Transverse colon (tissue), 4 donors: ENCODE results near the gene LRRC42. TPM values are rescaled to one million over a fixed set of nuclear protein-coding genes. Genes with fewer than 3 reads are reported as not detected.

Experiments used
- DNase-seq: peaks from one replicate; pipeline ENCODE4 v3.0.0-alpha.2; 2019
- H3K27ac ChIP-seq, 4 donors: fragments of 200-600 bp; sonication (generic); 2 replicates each; pipeline ENCODE4 v1.5.1; 2016 to 2018; ENCODE audit warnings: inconsistent platforms in 4 of 4
- H3K27me3 ChIP-seq: fragments of 200-600 bp; sonication (generic); 2 replicates; pipeline ENCODE4 v1.5.1; 2017; ENCODE audit warnings: inconsistent platforms
- H3K36me3 ChIP-seq, 4 donors: fragments of 200-600 bp; sonication (generic); 2 replicates each; pipeline ENCODE4 v1.5.1; 2017 to 2019; ENCODE audit warnings: inconsistent platforms in 4 of 4
- H3K4me1 ChIP-seq, 4 donors: fragments of 200-600 bp; sonication (generic); 2 replicates each; pipeline ENCODE4 v1.5.1; 2017 to 2020; ENCODE audit warnings: inconsistent platforms in 4 of 4
- H3K4me3 ChIP-seq, 4 donors: fragments of 200-600 bp; sonication (generic); 1 replicate in 1 of 4; 2 replicates in 3 of 4; pipeline versions ENCODE4 v1.5.1 to v1.6.1; 2017 to 2019; ENCODE audit warnings: inconsistent platforms in 4 of 4
- H3K9me3 ChIP-seq, 2 donors: fragments of 200-600 bp; sonication (generic); 2 replicates each; pipeline ENCODE4 v1.5.1; 2017 to 2019; ENCODE audit warnings: inconsistent platforms in 2 of 2
- EP300 ChIP-seq: sonication (generic); formaldehyde crosslinking; IDR thresholded peaks from one replicate; pipeline ENCODE4 v1.6.1; 2017; ENCODE audit warnings: antibody characterized with exemption, low read depth
- POLR2A ChIP-seq: fragments of 450-650 bp; IDR thresholded peaks from one replicate; pipeline ENCODE4 v1.6.1; 2016; ENCODE audit warnings: antibody characterized with exemption, mild to moderate bottlenecking, moderate library complexity
- POLR2AphosphoS5 ChIP-seq, 3 donors: sonication (generic); formaldehyde crosslinking; IDR thresholded peaks; one replicate each; pipeline ENCODE4 v1.6.1; 2016; ENCODE audit warnings: antibody characterized with exemption in 3 of 3
- WGBS, 2 donors: methylation state at CpG; one replicate each; pipeline ENCODE4 v1.1.5; 2018; ENCODE audit warnings: low coverage in 1 of 2; 5-methylcytosine and 5-hydroxymethylcytosine counted together
- in situ Hi-C, 4 donors: fragments of 200-750 bp; cut with MboI; loops; one replicate each; pipeline versions ENCODE4 v1.15.0 to v1.15.1; 2017; ENCODE audit warnings: low sequenced_read_pairs in 3 of 4, low pct_ligation_motif_present in 1 of 4, low pct_unique_long_range_greater_than_20kb in 1 of 4
- intact Hi-C: fragments of 100-400 bp; cut with DNase I; formaldehyde crosslinking; loops from one replicate; pipeline ENCODE4 v1.15.1; 2023; ENCODE audit warnings: low total_unique reads
- total RNA-seq, 4 donors: library from RNA; depleted of rRNA; stranded (reverse); fragments of >200 nt; gene quantifications; one replicate each; pipeline ENCODE4 v1.1.0, GENCODE V29; 2016
- TF ChIP-seq, protein P1 (sequence below), 5 experiments: fragments of 200-600 bp in 3 of 5; fragments of 450-650 bp in 2 of 5; sonication (generic) in 3 of 5; IDR thresholded peaks; 1 replicate in 2 of 5; 2 replicates in 3 of 5; pipeline ENCODE4 v1.5.1; 2016 to 2017; ENCODE audit warnings: antibody characterized with exemption in 5 of 5, inconsistent platforms in 3 of 5, mild to moderate bottlenecking in 2 of 5, moderate library complexity in 1 of 5

Gene LRRC42
- total RNA-seq, 4 donors from 2014 or later = 4.4 to 24.7 (median 17.5) TPM

DNA sequence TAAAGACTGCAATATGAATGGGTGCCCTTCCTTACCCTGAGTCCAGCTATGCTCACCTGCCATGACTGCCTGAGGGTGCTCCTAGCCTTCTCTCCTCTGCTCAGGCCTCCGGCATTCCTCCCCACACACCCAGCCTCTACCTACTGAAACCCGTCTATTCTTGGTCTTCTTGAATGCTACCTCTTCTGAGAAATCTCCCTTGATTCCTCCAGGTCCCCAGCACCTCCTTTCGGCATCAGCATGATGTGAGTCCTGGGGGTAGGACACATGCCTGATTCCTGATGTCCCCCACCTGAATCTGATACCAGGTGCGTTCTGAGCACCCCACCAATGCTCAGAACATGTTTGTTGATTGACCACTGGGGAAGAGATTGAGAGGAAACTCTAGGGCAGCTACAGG is 63.3 kb downstream of the LRRC42 start:
- in situ Hi-C loops (no loop called here), intact Hi-C loops (no loop called here)
- no peak for DNase-seq
- no peak overlapping the region for H3K27ac ChIP-seq
- TF ChIP-seq POLR2AphosphoS5 (IDR thresholded peaks at IDR 0.05) (no peak), EP300 (no peak), POLR2A (no peak)
- TF ChIP-seq, protein P1, sequence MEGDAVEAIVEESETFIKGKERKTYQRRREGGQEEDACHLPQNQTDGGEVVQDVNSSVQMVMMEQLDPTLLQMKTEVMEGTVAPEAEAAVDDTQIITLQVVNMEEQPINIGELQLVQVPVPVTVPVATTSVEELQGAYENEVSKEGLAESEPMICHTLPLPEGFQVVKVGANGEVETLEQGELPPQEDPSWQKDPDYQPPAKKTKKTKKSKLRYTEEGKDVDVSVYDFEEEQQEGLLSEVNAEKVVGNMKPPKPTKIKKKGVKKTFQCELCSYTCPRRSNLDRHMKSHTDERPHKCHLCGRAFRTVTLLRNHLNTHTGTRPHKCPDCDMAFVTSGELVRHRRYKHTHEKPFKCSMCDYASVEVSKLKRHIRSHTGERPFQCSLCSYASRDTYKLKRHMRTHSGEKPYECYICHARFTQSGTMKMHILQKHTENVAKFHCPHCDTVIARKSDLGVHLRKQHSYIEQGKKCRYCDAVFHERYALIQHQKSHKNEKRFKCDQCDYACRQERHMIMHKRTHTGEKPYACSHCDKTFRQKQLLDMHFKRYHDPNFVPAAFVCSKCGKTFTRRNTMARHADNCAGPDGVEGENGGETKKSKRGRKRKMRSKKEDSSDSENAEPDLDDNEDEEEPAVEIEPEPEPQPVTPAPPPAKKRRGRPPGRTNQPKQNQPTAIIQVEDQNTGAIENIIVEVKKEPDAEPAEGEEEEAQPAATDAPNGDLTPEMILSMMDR (IDR thresholded peaks at IDR 0.05) = no peak
- H3K36me3 ChIP-seq = no peaks in the 10 kb centered on the region
- H3K4me3 ChIP-seq = no peak overlapping the region
- no peaks in the 10 kb centered on the region for H3K27me3 ChIP-seq
- 90% methylated on average over 4 of the region's 4 CpGs; no CpG with 5 or more reads in 1 of the 2 donors for WGBS, 2 donors
- H3K4me1 ChIP-seq = no peaks in the 10 kb centered on the region
- no peaks in the 10 kb centered on the region for H3K9me3 ChIP-seq

DNA sequence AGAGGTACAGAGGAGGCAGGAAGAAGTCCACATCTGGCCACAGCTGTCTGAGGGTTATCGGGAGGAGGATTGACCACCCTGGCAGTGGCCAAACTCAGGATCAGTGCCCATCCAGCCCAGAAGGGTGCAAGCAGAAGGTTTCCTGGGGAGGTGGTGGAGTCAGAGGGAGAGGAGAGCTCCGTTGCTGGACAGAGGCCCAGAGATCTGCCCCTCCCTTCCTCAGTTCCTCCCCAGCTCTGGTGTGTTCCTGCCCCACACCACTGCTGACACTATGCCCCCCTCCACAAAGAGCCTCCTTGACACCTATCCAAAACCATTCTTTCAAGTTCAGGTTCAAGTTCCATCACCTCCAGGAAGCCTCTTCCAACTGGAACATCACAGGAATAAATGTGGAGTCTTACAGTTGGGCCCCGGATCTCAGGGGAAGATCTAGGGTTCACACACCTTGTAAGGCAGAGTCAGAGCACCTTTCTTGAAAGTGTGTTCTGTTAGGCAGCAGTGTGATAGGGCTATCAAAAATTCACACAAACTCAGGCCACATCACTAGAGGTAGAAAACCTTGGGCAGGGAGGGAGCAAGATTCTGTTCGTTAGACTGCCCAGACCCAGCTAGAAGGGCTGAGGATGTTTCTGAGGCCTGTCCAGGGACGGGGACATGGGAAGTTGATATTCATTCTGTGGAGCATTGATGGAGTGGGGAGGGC is 64.4 kb downstream of the LRRC42 start:
- intact Hi-C loops = no loop called here
- Histone ChIP-seq H3K4me3 (no peak overlapping the region), H3K4me1 (peaks cover 0 to under 1% (median 0%) of the 10 kb centered on the region in 4 donors), H3K27ac (no peak overlapping the region), H3K36me3 (no peaks in the 10 kb centered on the region), H3K27me3 (no peaks in the 10 kb centered on the region), H3K9me3 (no peaks in the 10 kb centered on the region)
- TF ChIP-seq, protein P1 (IDR thresholded peaks at IDR 0.05) = no peak
- TF ChIP-seq POLR2A (no peak), POLR2AphosphoS5 (IDR thresholded peaks at IDR 0.05) (no peak), EP300 (no peak)
- in situ Hi-C loops = no loop called here
- DNase-seq = no peak
- 64 to 86% methylated on average over 1 to 5 of the region's 5 CpGs for WGBS, 2 donors

DNA sequence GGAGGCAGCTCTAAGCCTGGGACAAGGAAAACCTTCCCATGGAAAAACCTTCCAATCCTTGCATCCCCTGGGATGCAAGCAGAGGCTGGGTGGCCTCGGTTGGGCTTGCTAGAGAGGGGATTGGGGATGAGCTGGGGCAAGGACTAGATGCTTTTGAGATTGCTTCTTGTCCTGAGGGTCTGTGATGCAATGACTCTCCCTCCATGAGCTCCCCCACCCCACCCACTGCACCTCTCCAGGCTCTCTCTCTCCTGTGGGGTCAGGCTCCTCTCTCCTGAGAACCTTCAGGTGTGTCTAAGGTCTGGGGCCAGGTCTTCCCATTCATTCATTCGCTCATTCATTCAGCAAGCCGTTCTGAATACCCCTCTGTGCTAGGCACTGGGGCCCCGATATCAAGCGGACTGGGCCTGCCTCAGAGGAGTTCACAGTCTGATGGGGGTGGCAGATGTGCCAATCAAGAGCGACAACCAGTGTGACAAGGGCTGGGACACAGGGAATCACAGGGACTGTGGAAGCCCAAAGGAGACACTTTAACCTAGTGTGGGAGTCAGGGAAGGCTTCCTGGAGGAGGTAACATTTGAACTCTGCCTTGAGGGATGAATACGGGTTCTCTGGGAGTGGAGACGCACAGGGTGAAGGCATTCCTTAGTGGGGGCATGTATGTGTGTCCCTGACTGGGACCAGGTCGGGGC is 65.3 kb downstream of the LRRC42 start:
- no peak for DNase-seq
- intact Hi-C loops = no loop called here
- WGBS, 2 donors = 90 to 100% methylated on average over 2 to 9 of the region's 9 CpGs
- Histone ChIP-seq H3K4me3 (no peak overlapping the region), H3K4me1 (peaks cover 0 to 6% (median 3%) of the 10 kb centered on the region in 4 donors), H3K27ac (no peak overlapping the region), H3K9me3 (no peaks in the 10 kb centered on the region), H3K27me3 (no peaks in the 10 kb centered on the region), H3K36me3 (no peaks in the 10 kb centered on the region)
- no peak for TF ChIP-seq EP300
- TF ChIP-seq, protein P1 (IDR thresholded peaks at IDR 0.05) = no peak
- TF ChIP-seq POLR2AphosphoS5 (IDR thresholded peaks at IDR 0.05) = no peak
- no peak for TF ChIP-seq POLR2A
- in situ Hi-C loops = no loop called here

DNA sequence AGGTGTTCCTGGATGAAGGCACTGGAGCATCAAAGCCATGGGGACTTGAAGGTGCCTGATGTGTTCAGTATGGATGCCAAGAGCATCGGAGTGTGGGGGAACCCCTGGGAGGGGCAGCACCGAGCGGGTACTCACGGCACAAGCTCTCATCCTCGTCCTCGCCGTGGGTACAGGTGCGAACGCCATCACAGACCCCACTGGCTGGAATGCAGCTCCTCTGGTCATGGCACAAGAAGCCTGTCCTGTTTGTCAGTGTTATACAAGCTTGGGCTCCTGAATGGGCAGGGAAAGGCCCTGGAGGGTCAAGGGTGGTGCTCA is 65.8 kb downstream of the LRRC42 start:
- in situ Hi-C loops = no loop called here
- Histone ChIP-seq H3K4me1 (peaks cover 0 to 6% (median 3%) of the 10 kb centered on the region in 4 donors), H3K36me3 (no peaks in the 10 kb centered on the region), H3K27me3 (no peaks in the 10 kb centered on the region), H3K4me3 (no peak overlapping the region), H3K27ac (no peak overlapping the region), H3K9me3 (no peaks in the 10 kb centered on the region)
- intact Hi-C loops = no loop called here
- no peak for DNase-seq
- TF ChIP-seq POLR2AphosphoS5 (IDR thresholded peaks at IDR 0.05) (no peak), EP300 (no peak), POLR2A (no peak)
- TF ChIP-seq, protein P1 (IDR thresholded peaks at IDR 0.05) = no peak
- WGBS, 2 donors = 83% methylated on average over 9 of the region's 9 CpGs; no CpG with 5 or more reads in 1 of the 2 donors
